Measurements from ENCODE around the gene PCBP3. TPM values are rescaled to one million over a fixed set of nuclear protein-coding genes. Genes with fewer than 3 reads are reported as not detected.

PCBP3 gene
- total and polyA plus RNA-seq, 2 of the 8 experiments (the other 6 are each of a cell fraction or from before 2014, with no cell fraction given): 3.5 to 6.3 TPM

DNA sequence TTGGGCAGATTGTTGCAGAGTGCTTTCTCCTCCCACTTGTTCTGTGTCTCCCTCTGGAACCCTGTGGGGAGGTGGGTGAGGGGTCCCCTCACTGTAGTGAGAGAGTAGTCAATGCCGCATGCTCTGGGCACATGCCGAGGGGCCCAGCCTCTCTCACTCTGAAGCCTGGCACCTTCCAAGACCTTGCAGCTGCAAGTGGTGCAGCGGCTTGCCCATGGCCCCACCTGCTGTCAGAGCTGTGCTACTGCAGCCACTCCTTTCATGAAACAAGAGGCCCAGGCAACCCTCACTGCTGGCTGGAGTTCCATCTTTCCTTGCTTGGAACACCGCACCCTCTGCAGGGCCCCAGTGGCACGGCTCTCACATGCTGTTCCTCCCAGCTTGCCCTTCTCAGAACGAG, 279.6 kb downstream of the PCBP3 start:
- no peak overlapping the region for H4K5ac ChIP-seq (ENCODE audit: insufficient read length, low read depth, low read length)
- H3K4me3 ChIP-seq (ENCODE audit: extremely low read depth in 1 of 4, insufficient read depth in 2 of 4, low read depth in 3 of 4, low read length in 4 of 4): no peak overlapping the region
- no peaks in the 10 kb centered on the region for H3K36me3 ChIP-seq (ENCODE audit: control insufficient read depth in 2 of 4, insufficient read depth in 4 of 4, low read length in 3 of 4)
- no peak overlapping the region for H2BK120ac ChIP-seq (replicated peaks; ENCODE audit: low read depth, low read length)
- H3K23ac ChIP-seq (ENCODE audit: insufficient read length): no peak overlapping the region
- no peak overlapping the region for H2AFZ ChIP-seq (ENCODE audit: low read length)
- H3K4me2 ChIP-seq (ENCODE audit: insufficient read depth in 1 of 2, low read depth in 2 of 2, low read length in 2 of 2): no peak overlapping the region
- H3K9me3 ChIP-seq (ENCODE audit: insufficient read depth in 2 of 2, low read depth in 1 of 2, low read length in 1 of 2): peaks cover 3 to 13% of the 10 kb centered on the region in 2 experiments; a peak in 3 of 4 replicates
- no peak overlapping the region for H3K14ac ChIP-seq (ENCODE audit: insufficient read length)
- no peak overlapping the region for H4K8ac ChIP-seq (ENCODE audit: extremely low read depth, insufficient read depth, low read length)
- no peaks in the 10 kb centered on the region for H3K79me2 ChIP-seq (ENCODE audit: control insufficient read depth in 1 of 2, insufficient read depth in 2 of 2, low read length in 2 of 2)
- H2BK20ac ChIP-seq (ENCODE audit: low read length): no peak overlapping the region
- CTCF ChIA-PET (ENCODE audit: partially characterized antibody): interaction anchor here (0.6 to 3.3 kb wide), 25 partner anchors 11 to 317 kb away, joined by 3 to 30 read pairs (median 4); no protein-coding TSS in a partner anchor
- H4K20me1 ChIP-seq (replicated peaks in 1 of 2; ENCODE audit: control insufficient read depth in 1 of 2, insufficient read depth in 2 of 2, low read length in 2 of 2): no peaks in the 10 kb centered on the region
- no peak overlapping the region for H3K9ac ChIP-seq (replicated peaks in 1 of 4; ENCODE audit: extremely low read depth in 1 of 4, low read depth in 3 of 4, low read length in 3 of 4)
- FAIRE-seq (no peak), DNase-seq (ENCODE audit: low read depth in 1 of 2, low spot score in 2 of 2) (peak; percentile 56 to 84)
- H3K79me1 ChIP-seq (ENCODE audit: low read depth, low read length): no peaks in the 10 kb centered on the region; the same call in 1 of the 2 replicates
- H2BK12ac ChIP-seq (ENCODE audit: low read depth, low read length): no peak overlapping the region
- no peak overlapping the region for H2BK15ac ChIP-seq (ENCODE audit: low read length)
- no peak overlapping the region for H3K4ac ChIP-seq (replicated peaks; ENCODE audit: insufficient read length, low read depth, low read length)
- H3K27ac ChIP-seq (ENCODE audit: low read depth, low read length): no peak overlapping the region
- H3K27me3 ChIP-seq (replicated peaks in 1 of 4; ENCODE audit: control insufficient read depth in 3 of 4, extremely low read depth in 1 of 4, insufficient read depth in 3 of 4, low read length in 3 of 4): peaks cover 0 to 4% (median 0%) of the 10 kb centered on the region in 4 experiments; a peak in 2 of 7 replicates
- no peaks in the 10 kb centered on the region for H3K23me2 ChIP-seq (ENCODE audit: low read depth, low read length)
- POLR2A ChIA-PET (ENCODE audit: partially characterized antibody): no interaction called here
- 52% methylated on average over 4 of the region's 6 CpGs; no CpG with 5 or more reads in 1 of the 2 experiments for WGBS, 2 experiments (ENCODE audit: extremely low coverage in 1 of 2, insufficient coverage in 1 of 2, insufficient read length in 1 of 2, insufficient replicate concordance in 2 of 2, low coverage in 1 of 2, low lambda C conversion rate in 2 of 2, missing lambda C conversion rate in 1 of 2)
- H3K4me1 ChIP-seq (replicated peaks in 1 of 4; ENCODE audit: control insufficient read depth in 3 of 4, insufficient read depth in 4 of 4, low read length in 3 of 4): no peaks in the 10 kb centered on the region
- H3K18ac ChIP-seq (ENCODE audit: extremely low read depth, low read length): no peak overlapping the region
- H4K91ac ChIP-seq (replicated peaks; ENCODE audit: insufficient read length, low read length): no peak overlapping the region
- H2AK5ac ChIP-seq (ENCODE audit: low read depth, low read length): no peak overlapping the region
- no peak overlapping the region for H3K56ac ChIP-seq (replicated peaks; ENCODE audit: insufficient read length, low read depth, low read length)
- no peak overlapping the region for H2BK5ac ChIP-seq (ENCODE audit: low read depth, low read length)
- TF ChIP-seq CEBPB (IDR thresholded peaks at IDR 0.05; ENCODE audit: low read depth, low read length) (no peak), BACH1 (IDR thresholded peaks at IDR 0.05; ENCODE audit: low read length) (no peak), CTCF (IDR thresholded peaks at IDR 0.05; ENCODE audit: control extremely low read depth in 1 of 3, insufficient read depth in 1 of 3, low read depth in 1 of 3, low read length in 3 of 3) (peak; percentile 80 to 94 (median 93)), E2F6 (IDR thresholded peaks at IDR 0.05) (peak; percentile 65), RAD21 (IDR thresholded peaks at IDR 0.05 in 1 of 2, conservative IDR thresholded peaks at IDR 0.05 in 1 of 2; ENCODE audit: low read depth in 2 of 2, low read length in 2 of 2) (peak; percentile 86 to 87), GABPA (IDR thresholded peaks at IDR 0.05; ENCODE audit: borderline replicate concordance, insufficient read depth, low read length) (peak; percentile 25; the same call in 1 of the 2 replicates), TBP (IDR thresholded peaks at IDR 0.05; ENCODE audit: low read depth, low read length) (no peak)
- TF ChIP-seq, protein P1, sequence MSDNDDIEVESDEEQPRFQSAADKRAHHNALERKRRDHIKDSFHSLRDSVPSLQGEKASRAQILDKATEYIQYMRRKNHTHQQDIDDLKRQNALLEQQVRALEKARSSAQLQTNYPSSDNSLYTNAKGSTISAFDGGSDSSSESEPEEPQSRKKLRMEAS (IDR thresholded peaks at IDR 0.05): peak; percentile 95
